ENCODE results near the gene PCID2.

DNA sequence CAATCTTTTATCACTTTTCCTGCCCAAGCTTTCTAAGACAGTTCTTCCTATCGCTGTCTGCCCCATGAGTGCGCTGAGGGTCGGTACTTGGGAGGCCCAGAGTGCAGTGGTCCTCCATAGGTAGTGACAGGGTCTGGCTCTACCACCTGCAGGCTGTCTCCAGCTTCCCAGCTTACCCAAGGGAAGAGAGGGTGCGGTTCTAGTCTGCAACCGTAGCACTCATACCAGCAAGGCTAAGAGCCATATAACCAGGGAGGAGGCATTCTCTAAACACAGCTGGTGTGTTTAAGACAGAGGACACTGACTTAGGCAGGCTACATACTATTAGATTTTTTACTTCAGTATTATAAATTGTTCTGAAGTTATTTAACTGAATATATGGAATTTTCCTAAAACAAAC is 41.8 kb downstream of the PCID2 start:
- TF ChIP-seq, protein P1, sequence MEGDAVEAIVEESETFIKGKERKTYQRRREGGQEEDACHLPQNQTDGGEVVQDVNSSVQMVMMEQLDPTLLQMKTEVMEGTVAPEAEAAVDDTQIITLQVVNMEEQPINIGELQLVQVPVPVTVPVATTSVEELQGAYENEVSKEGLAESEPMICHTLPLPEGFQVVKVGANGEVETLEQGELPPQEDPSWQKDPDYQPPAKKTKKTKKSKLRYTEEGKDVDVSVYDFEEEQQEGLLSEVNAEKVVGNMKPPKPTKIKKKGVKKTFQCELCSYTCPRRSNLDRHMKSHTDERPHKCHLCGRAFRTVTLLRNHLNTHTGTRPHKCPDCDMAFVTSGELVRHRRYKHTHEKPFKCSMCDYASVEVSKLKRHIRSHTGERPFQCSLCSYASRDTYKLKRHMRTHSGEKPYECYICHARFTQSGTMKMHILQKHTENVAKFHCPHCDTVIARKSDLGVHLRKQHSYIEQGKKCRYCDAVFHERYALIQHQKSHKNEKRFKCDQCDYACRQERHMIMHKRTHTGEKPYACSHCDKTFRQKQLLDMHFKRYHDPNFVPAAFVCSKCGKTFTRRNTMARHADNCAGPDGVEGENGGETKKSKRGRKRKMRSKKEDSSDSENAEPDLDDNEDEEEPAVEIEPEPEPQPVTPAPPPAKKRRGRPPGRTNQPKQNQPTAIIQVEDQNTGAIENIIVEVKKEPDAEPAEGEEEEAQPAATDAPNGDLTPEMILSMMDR (IDR thresholded peaks at IDR 0.05) = no peak
- no peak for TF ChIP-seq EP300 (IDR thresholded peaks at IDR 0.05)
